NB4 (cell line): ENCODE measurements around the gene EPAS1.

Experiments
- DNase-seq: peaks from one replicate; pipeline ENCODE4 v3.0.0; 2010; ENCODE audit warnings: low read depth
- H3K4me3 ChIP-seq: one replicate; pipeline ENCODE4 v1.5.1; 2011; ENCODE audit warnings: mild to moderate bottlenecking, low read depth, low read length, moderate library complexity
- MYC ChIP-seq: IDR thresholded peaks from 2 replicates; pipeline ENCODE4 v1.6.1; 2011; ENCODE audit warnings: low read depth, low read length
- POLR2A ChIP-seq: IDR thresholded peaks from 2 replicates; pipeline ENCODE4 v1.6.1; 2011; ENCODE audit warnings: mild to moderate bottlenecking; ENCODE audit not compliant: insufficient read length; ENCODE audit errors: extremely low read depth
- TF ChIP-seq, protein P1 (sequence below): IDR thresholded peaks from 2 replicates; pipeline ENCODE4 v1.6.1; 2011; ENCODE audit warnings: low read depth, low read length
- TF ChIP-seq, protein P2 (sequence below): IDR thresholded peaks from one replicate; pipeline ENCODE4 v1.5.1; 2012; ENCODE audit warnings: low read depth, low read length

Gene EPAS1

DNA sequence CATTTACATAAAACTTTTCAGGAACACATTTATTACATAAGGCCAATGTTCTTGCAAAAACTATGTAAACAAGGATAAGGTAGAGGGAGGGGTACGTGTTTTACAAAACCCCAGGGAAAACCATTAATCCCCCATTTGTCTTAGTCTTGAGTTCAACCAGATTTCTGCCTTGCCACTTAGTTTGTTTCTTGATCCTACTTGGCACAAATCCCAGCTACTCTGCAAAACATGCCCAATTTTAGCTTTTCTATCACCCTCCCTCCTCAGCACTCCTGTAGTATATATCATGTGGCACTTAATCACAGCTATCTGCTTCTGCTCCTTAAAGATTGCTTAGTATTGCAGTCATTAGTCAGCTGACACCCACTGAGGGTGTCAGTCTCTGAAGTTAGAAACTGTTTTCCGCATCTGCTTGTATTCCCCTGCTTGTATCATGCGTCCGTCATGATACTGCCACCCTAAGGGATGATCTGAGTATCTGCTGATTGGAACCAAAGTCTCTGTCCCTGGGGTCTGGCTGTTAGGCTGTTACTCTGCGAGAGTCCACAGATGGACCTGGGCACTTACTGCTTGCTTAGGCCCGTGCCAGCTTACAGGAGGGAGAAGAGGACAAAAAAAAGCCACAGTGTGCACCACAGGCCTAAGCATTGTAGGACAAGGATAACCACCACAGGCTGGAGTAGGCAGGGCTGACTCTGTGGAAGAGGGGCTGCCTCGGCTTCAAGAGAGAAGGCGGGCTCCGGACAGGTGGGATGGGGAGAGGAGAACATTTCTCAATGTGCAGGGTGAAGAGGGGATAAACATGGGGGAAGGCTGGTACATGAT is 82.2 kb downstream of the EPAS1 start:
- no peak overlapping the region for H3K4me3 ChIP-seq
- TF ChIP-seq POLR2A, result no peak
- no peak for DNase-seq

DNA sequence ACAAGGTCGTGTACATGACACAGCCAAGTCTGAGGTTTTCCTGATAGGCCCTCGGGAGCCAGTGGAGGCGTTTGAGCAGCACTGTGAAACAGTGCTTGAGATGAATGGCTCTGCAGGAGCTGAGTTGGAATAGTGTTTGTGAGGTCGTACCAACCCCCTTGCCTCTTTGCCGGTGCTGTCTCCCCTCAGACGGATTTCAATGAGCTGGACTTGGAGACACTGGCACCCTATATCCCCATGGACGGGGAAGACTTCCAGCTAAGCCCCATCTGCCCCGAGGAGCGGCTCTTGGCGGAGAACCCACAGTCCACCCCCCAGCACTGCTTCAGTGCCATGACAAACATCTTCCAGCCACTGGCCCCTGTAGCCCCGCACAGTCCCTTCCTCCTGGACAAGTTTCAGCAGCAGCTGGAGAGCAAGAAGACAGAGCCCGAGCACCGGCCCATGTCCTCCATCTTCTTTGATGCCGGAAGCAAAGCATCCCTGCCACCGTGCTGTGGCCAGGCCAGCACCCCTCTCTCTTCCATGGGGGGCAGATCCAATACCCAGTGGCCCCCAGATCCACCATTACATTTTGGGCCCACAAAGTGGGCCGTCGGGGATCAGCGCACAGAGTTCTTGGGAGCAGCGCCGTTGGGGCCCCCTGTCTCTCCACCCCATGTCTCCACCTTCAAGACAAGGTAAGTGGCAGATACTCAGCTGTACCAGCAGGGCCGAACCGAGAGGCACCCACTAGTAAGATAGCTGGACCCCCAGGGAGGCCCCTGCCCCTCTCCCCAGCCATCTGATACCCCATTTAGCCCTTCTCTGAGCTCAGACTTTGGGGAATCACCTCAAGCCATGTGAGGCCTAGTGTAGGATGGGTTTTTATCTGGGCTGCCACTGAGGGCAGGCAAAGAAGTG is 83.1 kb downstream of the EPAS1 start:
- no peak for TF ChIP-seq MYC
- TF ChIP-seq, protein P1, sequence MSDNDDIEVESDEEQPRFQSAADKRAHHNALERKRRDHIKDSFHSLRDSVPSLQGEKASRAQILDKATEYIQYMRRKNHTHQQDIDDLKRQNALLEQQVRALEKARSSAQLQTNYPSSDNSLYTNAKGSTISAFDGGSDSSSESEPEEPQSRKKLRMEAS, result no peak
- no peak for TF ChIP-seq POLR2A
- TF ChIP-seq, protein P2, sequence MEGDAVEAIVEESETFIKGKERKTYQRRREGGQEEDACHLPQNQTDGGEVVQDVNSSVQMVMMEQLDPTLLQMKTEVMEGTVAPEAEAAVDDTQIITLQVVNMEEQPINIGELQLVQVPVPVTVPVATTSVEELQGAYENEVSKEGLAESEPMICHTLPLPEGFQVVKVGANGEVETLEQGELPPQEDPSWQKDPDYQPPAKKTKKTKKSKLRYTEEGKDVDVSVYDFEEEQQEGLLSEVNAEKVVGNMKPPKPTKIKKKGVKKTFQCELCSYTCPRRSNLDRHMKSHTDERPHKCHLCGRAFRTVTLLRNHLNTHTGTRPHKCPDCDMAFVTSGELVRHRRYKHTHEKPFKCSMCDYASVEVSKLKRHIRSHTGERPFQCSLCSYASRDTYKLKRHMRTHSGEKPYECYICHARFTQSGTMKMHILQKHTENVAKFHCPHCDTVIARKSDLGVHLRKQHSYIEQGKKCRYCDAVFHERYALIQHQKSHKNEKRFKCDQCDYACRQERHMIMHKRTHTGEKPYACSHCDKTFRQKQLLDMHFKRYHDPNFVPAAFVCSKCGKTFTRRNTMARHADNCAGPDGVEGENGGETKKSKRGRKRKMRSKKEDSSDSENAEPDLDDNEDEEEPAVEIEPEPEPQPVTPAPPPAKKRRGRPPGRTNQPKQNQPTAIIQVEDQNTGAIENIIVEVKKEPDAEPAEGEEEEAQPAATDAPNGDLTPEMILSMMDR, result no peak
- DNase-seq, result no peak
- no peak overlapping the region for H3K4me3 ChIP-seq

GRCh38 chr2:46381263-46381849 is 84.1 kb downstream of the EPAS1 start:
- peak; percentile 84 for DNase-seq
- TF ChIP-seq, protein P1, result no peak
- no peak for TF ChIP-seq POLR2A
- TF ChIP-seq MYC, result no peak
- TF ChIP-seq, protein P2, result no peak

GRCh38 chr2:46381871-46382270 is 84.7 kb downstream of the EPAS1 start:
- TF ChIP-seq MYC, result no peak
- TF ChIP-seq POLR2A, result no peak
- TF ChIP-seq, protein P1, result no peak
- TF ChIP-seq, protein P2, result no peak
- no peak overlapping the region for H3K4me3 ChIP-seq
- no peak for DNase-seq

More at GRCh38 chr2:46381263-46381849, 84.1 kb downstream of the EPAS1 start:
- H3K4me3 ChIP-seq, result no peak overlapping the region

DNA sequence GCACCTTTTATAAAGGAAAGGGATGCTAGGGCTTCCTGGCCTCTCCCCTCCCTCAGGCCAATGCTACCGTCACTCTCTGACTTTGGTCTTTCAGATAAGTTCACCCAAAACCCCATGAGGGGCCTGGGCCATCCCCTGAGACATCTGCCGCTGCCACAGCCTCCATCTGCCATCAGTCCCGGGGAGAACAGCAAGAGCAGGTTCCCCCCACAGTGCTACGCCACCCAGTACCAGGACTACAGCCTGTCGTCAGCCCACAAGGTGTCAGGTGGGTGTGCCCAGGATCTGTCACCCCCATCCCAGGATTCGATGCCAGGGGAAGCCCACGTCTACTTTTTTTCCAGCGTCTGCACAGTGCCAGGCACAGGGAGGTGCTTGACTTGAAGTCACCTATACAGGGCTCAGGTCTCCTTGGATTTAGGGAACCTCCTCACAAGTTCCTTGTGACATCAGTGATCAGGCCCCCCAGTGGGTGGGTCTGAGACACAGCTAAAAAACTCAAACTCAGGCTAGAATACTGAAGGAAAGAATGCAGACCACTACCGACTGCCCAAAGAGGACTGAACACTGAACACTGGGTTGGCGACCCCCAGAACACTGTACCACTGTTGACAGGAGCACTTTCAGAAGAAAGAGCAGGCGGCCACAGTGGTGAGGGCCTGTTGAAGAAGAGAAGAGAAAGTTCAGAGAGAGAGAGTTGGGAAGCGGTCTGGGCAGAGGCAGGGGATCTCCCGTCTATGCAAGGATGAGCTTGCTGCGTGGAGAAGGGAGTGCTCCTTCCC is 85.3 kb downstream of the EPAS1 start:
- no peak for TF ChIP-seq POLR2A

GRCh38 chr2:46383113-46383395 is 85.8 kb downstream of the EPAS1 start:
- H3K4me3 ChIP-seq, result no peak overlapping the region
- no peak for DNase-seq
- TF ChIP-seq, protein P1, result no peak
- TF ChIP-seq POLR2A, result no peak
- TF ChIP-seq, protein P2, result no peak
- TF ChIP-seq MYC, result no peak

More for the DNA sequence above, 85.3 kb downstream of the EPAS1 start:
- no peak for DNase-seq
- no peak overlapping the region for H3K4me3 ChIP-seq
